ENCODE measurements around the gene DNAAF8.

The DNAAF8 gene

DNA sequence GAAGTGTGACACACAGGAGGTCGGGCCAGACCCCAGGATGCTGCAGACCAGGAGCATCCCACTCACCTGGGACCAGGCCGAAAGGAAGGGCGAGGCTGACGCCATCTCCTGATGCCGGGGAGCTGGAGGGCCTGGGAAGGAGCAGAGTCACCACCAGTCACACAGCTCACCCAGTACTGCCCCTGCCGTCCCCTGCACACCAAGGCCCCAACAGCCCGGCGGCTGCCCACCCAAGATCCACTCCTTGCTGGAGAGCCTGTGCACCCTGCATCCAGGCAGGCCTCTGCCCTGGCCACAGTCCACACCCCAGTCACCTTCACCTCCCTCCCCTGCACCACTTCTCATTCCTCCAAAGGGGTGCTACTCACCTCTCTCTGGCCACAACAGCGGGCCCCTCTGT lies 27.9 kb downstream of the DNAAF8 start:
- Histone ChIP-seq H3K4me2 (no peak overlapping the region), H3K4me3 (IDR thresholded peaks at IDR 0.05; ENCODE audit: insufficient read depth, low read depth, low read length) (no peak overlapping the region), H3K79me2 (ENCODE audit: insufficient read depth, low read depth) (0 out of 2 replicates have a peak, but pooled peaks cover 3% of the 10 kb centered on the region), H3K9ac (no peak overlapping the region), H3K36me3 (ENCODE audit: insufficient read depth) (peaks cover 6% of the 10 kb centered on the region; the same call in 1 of the 2 replicates), H4K20me1 (ENCODE audit: insufficient read depth) (no peaks in the 10 kb centered on the region), H3K27ac (no peak overlapping the region), H3K4me1 (ENCODE audit: low read depth, poor library complexity, severe bottlenecking) (peaks cover 6% of the 10 kb centered on the region), H2AFZ (ENCODE audit: low read depth) (no peak overlapping the region), H3K27me3 (ENCODE audit: insufficient read depth, low read depth) (no peaks in the 10 kb centered on the region)
- TF ChIP-seq, protein P1, sequence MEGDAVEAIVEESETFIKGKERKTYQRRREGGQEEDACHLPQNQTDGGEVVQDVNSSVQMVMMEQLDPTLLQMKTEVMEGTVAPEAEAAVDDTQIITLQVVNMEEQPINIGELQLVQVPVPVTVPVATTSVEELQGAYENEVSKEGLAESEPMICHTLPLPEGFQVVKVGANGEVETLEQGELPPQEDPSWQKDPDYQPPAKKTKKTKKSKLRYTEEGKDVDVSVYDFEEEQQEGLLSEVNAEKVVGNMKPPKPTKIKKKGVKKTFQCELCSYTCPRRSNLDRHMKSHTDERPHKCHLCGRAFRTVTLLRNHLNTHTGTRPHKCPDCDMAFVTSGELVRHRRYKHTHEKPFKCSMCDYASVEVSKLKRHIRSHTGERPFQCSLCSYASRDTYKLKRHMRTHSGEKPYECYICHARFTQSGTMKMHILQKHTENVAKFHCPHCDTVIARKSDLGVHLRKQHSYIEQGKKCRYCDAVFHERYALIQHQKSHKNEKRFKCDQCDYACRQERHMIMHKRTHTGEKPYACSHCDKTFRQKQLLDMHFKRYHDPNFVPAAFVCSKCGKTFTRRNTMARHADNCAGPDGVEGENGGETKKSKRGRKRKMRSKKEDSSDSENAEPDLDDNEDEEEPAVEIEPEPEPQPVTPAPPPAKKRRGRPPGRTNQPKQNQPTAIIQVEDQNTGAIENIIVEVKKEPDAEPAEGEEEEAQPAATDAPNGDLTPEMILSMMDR (conservative IDR thresholded peaks at IDR 0.05; ENCODE audit: low read depth, low read length) = no peak

DNA sequence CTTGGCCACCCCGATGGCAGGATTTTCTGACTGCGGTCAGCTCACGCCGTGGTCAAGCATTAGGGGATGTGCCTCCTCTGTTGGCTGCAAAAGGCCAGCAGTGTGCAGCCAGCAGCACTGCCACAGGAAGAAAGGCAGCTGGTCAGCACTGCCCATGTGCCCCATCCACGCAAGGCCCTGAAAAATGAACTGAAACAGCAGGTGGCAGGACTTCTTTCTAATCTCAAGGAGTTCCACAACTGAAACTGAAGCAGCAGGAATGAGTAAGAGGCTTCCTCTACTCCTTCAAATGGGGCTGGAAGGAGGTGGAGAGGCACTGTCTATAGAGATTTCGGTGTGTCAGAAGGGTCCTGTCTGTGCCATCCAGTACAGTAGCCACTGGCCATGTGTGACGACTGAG lies 29.5 kb downstream of the DNAAF8 start:
- TF ChIP-seq, protein P1 (conservative IDR thresholded peaks at IDR 0.05; ENCODE audit: low read depth, low read length) = no peak
- Histone ChIP-seq H3K4me3 (IDR thresholded peaks at IDR 0.05; ENCODE audit: insufficient read depth, low read depth, low read length) (no peak overlapping the region), H3K36me3 (ENCODE audit: insufficient read depth) (no peaks in the 10 kb centered on the region), H4K20me1 (ENCODE audit: insufficient read depth) (no peaks in the 10 kb centered on the region), H3K9ac (no peak overlapping the region), H3K4me2 (no peak overlapping the region; the same call in 1 of the 2 replicates), H3K4me1 (ENCODE audit: low read depth, poor library complexity, severe bottlenecking) (peaks cover 18% of the 10 kb centered on the region), H3K27me3 (ENCODE audit: insufficient read depth, low read depth) (no peaks in the 10 kb centered on the region), H3K79me2 (ENCODE audit: insufficient read depth, low read depth) (0 out of 2 replicates have a peak, but pooled peaks cover 3% of the 10 kb centered on the region), H3K27ac (no peak overlapping the region), H2AFZ (ENCODE audit: low read depth) (no peak overlapping the region)

DNA sequence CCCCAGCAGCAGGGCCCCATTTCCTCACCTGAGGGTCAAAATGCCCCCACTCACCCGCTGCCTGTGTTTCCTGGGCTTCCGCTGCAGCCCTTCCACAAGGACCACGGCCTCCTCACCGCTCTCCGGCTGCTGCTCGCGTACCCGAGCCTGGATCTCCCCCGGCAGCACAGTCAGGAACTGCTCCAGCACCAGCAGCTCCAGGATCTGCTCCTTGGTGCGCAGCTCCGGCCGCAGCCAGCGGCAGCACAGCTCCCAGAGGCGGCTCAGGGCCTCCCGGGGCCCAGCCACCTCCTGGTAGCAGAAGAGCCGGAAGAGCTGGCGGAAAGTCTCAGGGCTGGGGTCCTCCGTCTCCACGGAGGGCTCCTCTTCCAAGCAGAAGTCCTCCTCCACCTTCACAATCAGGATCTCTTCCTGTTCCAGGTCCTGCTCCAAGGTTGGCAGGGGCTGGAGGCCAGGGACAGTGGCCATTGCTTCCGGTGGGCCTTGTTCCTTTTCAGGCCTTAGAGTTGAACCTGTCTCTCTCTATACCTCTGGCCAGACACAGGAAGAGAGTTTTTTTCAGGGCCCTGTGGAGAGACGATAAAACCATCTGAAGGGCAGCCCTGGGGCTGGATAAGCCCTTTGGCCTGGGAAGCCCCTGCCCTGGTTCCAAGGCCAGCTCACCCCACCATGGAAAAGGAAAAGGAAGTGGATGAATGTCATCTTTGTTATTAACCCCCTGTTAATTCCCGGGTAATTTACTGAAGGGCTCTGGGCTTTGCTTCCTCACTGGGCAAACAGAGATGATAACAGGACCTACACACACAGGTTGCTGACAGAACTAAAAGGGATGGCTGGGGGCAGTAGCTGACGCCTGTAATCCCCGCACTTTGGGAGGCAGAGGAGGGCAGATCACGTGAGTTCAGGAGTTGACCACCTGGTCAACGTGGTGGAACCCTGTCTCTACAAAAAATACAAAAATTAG lies 31.5 kb downstream of the DNAAF8 start:
- Histone ChIP-seq H3K79me2 (ENCODE audit: insufficient read depth, low read depth) (0 out of 2 replicates have a peak, but pooled peaks cover 3% of the 10 kb centered on the region), H3K4me3 (IDR thresholded peaks at IDR 0.05; ENCODE audit: insufficient read depth, low read depth, low read length) (no peak overlapping the region), H3K36me3 (ENCODE audit: insufficient read depth) (no peaks in the 10 kb centered on the region), H4K20me1 (ENCODE audit: insufficient read depth) (no peaks in the 10 kb centered on the region), H3K27ac (no peak overlapping the region; the same call in 1 of the 2 replicates), H3K4me1 (ENCODE audit: low read depth, poor library complexity, severe bottlenecking) (peaks cover 18% of the 10 kb centered on the region), H3K4me2 (peak overlapping the region; percentile 49), H2AFZ (ENCODE audit: low read depth) (peak overlapping the region; percentile 97), H3K27me3 (ENCODE audit: insufficient read depth, low read depth) (no peaks in the 10 kb centered on the region), H3K9ac (peak overlapping the region; percentile 80; the same call in 1 of the 2 replicates)
- TF ChIP-seq, protein P1 (conservative IDR thresholded peaks at IDR 0.05; ENCODE audit: low read depth, low read length) = no peak

DNA sequence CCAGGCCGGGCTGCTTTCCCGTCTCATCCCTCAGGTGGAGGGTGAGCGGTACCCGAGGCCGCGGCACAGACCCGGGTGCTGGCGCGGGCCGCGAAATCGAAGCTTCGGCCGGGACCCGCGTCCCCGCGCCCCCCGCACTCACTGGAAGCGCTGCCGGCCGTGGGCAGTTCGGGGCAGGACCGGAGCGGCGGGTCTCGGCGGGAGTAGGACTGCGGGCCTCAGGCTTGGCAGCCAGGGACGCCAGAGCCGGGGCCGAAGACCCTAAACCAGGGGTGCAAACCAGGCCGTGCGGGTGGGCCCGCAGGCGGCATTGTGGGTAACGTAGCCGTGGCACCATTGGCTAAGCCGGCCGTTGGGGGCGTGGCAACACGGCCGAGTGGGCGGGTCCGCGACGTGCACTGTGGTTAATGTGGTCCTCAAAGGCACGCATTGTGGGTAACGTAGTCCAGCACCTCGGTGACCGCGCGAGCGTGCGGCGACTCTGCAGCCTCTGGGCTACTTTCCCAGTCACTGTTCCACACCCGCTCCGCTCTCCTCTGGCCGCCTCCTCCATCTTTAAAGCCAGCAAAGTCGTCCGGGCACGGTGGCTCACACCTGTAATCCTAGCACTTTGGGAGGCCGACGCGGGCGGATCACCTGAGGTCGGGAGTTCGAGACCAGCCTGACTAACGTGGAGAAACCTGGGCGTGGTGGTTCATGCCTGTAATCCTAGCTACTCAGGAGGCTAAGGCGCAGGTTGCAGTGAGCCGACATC lies 32.7 kb downstream of the DNAAF8 start, which contains the start of gene ZNF500:
TSS of gene ZNF500 (minus strand) at position 288 of the 754 bp plus-strand sequence. CDS start 1,184 bp downstream, outside the sequence.
- H2AFZ ChIP-seq (ENCODE audit: low read depth) = peak within 1 kb of the TSS; percentile 97
- peaks cover 18% of the 10 kb centered on the region for H3K4me1 ChIP-seq (ENCODE audit: low read depth, poor library complexity, severe bottlenecking)
- H3K36me3 ChIP-seq (ENCODE audit: insufficient read depth) = no peaks in the 10 kb centered on the region
- no peaks in the 10 kb centered on the region for H4K20me1 ChIP-seq (ENCODE audit: insufficient read depth)
- no peak within 1 kb of the TSS for H3K4me3 ChIP-seq (IDR thresholded peaks at IDR 0.05; ENCODE audit: insufficient read depth, low read depth, low read length)
- H3K27me3 ChIP-seq (ENCODE audit: insufficient read depth, low read depth) = no peaks in the 10 kb centered on the region
- H3K27ac ChIP-seq = peak within 1 kb of the TSS; percentile 46
- H3K9ac ChIP-seq = peak within 1 kb of the TSS; percentile 80
- H3K79me2 ChIP-seq (ENCODE audit: insufficient read depth, low read depth) = 0 out of 2 replicates have a peak, but pooled peaks cover 3% of the 10 kb centered on the region
- H3K4me2 ChIP-seq = peak within 1 kb of the TSS; percentile 85
- TF ChIP-seq, protein P1 (conservative IDR thresholded peaks at IDR 0.05; ENCODE audit: low read depth, low read length) = no peak
